HCT116 (cell line): Measurements from ENCODE around the gene PKN2. TPM values are rescaled to one million over a fixed set of nuclear protein-coding genes. Genes with fewer than 3 reads are reported as not detected.

Source experiments
- ATAC-seq: fragments of 200-7000 bp; cut with Tn5 transposase; 2 replicates; pipeline ENCODE4 v1.9.1; 2020; ENCODE audit warnings: mild to moderate bottlenecking, moderate library complexity
- BruUV-seq: library from RNA; stranded (reverse); fragments of 400-500 nt; replicated peaks from 2 replicates; lab custom pipeline; 2021; lab: Mats Ljungman, UMichigan
- CTCF ChIA-PET: fragments of 300-600 bp; sonication (Branson Sonifier 250); formaldehyde crosslinking; loops from one replicate; lab custom pipeline; 2021; ENCODE audit warnings: antibody characterized with exemption; lab: Charles Lee
- POLR2A ChIA-PET: fragments of 300-600, 350-600 bp; sonication (Branson Sonifier 250); formaldehyde crosslinking; loops from one replicate; lab custom pipeline; 2021; ENCODE audit warnings: antibody characterized with exemption; lab: Charles Lee
- RAD21 ChIA-PET, 2 experiments: fragments of 300-600 bp; sonication (Branson Sonifier 250); formaldehyde crosslinking; loops; one replicate each; lab custom pipeline; 2023; ENCODE audit warnings: low total read pairs in 2 of 2; ENCODE audit not compliant: uncharacterized antibody in 2 of 2, unreplicated experiment in 2 of 2, low non-redundant PET in 1 of 2; lab: Charles Lee
- DNase-seq: peaks from one replicate; pipeline ENCODE4 v3.0.0-alpha.2; 2010; ENCODE audit warnings: low read depth, low spot score
- H2AFZ ChIP-seq: fragments of 200-600 bp; shearing (Covaris generic), sonication (generic); 2 replicates; pipeline ENCODE4 v1.6.1; 2017; ENCODE audit warnings: low read depth, mixed run types, mixed read lengths, antibody characterized with exemption, low read length; ENCODE audit not compliant: poor library complexity, severe bottlenecking
- H3K27ac ChIP-seq: 2 replicates; pipeline ENCODE4 v1.5.1; 2012; ENCODE audit warnings: low read depth, low read length
- H3K27me3 ChIP-seq: fragments of 200-600 bp; sonication (generic); 2 replicates; pipeline ENCODE4 v1.6.1; 2016; ENCODE audit warnings: mixed run types, low read length, mixed read lengths; ENCODE audit not compliant: insufficient read depth
- H3K36me3 ChIP-seq, 2 experiments: fragments of 200-500 bp in 1 of 2; fragments of 200-600 bp in 1 of 2; sonication (Bioruptor generic) in 1 of 2; sonication (generic) in 1 of 2; 2 replicates each; pipeline versions ENCODE4 v1.5.1 to v1.6.1; 2014 to 2016; ENCODE audit warnings: low read length in 2 of 2, inconsistent platforms in 1 of 2, mixed read lengths in 1 of 2, mixed run types in 1 of 2; ENCODE audit not compliant: insufficient read depth in 2 of 2, control insufficient read depth in 1 of 2
- H3K4me1 ChIP-seq, 2 experiments: fragments of 200-600 bp in 1 of 2; sonication (generic) in 1 of 2; 2 replicates each; pipeline versions ENCODE4 v1.5.1 to v1.6.1; 2012 to 2017; ENCODE audit warnings: low read length in 2 of 2, inconsistent platforms in 1 of 2, mild to moderate bottlenecking in 1 of 2, mixed read lengths in 1 of 2, mixed run types in 1 of 2, moderate library complexity in 1 of 2; ENCODE audit not compliant: insufficient read depth in 2 of 2, control insufficient read depth in 1 of 2
- H3K4me2 ChIP-seq: fragments of 200-600 bp; sonication (generic); 2 replicates; pipeline ENCODE4 v1.6.1; 2017; ENCODE audit warnings: mixed run types, low read length, mixed read lengths
- H3K4me3 ChIP-seq, 2 experiments: fragments of 200-600 bp in 1 of 2; sonication (generic) in 1 of 2; replicated peaks in 1 of 2; 2 replicates each; pipeline ENCODE4 v1.5.1; 2011 to 2016; ENCODE audit warnings: low read length in 2 of 2, control low read depth in 1 of 2, low read depth in 1 of 2, mild to moderate bottlenecking in 1 of 2, mixed read lengths in 1 of 2, mixed run types in 1 of 2
- H3K79me2 ChIP-seq: fragments of 200-600 bp; sonication (generic); 2 replicates; pipeline ENCODE4 v1.6.1; 2017; ENCODE audit warnings: mild to moderate bottlenecking, mixed run types, low read length, moderate library complexity, mixed read lengths; ENCODE audit not compliant: insufficient read depth
- H3K9ac ChIP-seq: fragments of 200-600 bp; sonication (generic); 2 replicates; pipeline ENCODE4 v1.6.1; 2016; ENCODE audit warnings: low read length, mixed read lengths
- H3K9me2 ChIP-seq: fragments of 200-600 bp; sonication (generic), shearing (Covaris generic); 2 replicates; pipeline ENCODE4 v1.6.1; 2017; ENCODE audit warnings: mixed run types, mild to moderate bottlenecking, moderate library complexity; ENCODE audit not compliant: insufficient read depth
- H3K9me3 ChIP-seq, 2 experiments: fragments of 200-500 bp in 1 of 2; fragments of 200-600 bp in 1 of 2; sonication (Bioruptor generic) in 1 of 2; sonication (generic) in 1 of 2; 2 replicates each; pipeline ENCODE4 v1.6.1; 2014 to 2017; ENCODE audit warnings: low read length in 2 of 2, mixed read lengths in 2 of 2, inconsistent platforms in 1 of 2, low read depth in 1 of 2, mild to moderate bottlenecking in 1 of 2, mixed run types in 1 of 2, moderate library complexity in 1 of 2; ENCODE audit not compliant: control insufficient read depth in 1 of 2, insufficient read depth in 1 of 2
- H4K20me1 ChIP-seq: fragments of 200-600 bp; sonication (generic), shearing (Covaris generic); 2 replicates; pipeline ENCODE4 v1.6.1; 2017; ENCODE audit warnings: mixed run types, mild to moderate bottlenecking, moderate library complexity; ENCODE audit not compliant: insufficient read depth
- CEBPB ChIP-seq: IDR thresholded peaks from 2 replicates; pipeline ENCODE4 v1.6.1; 2012; ENCODE audit warnings: low read depth
- EGR1 ChIP-seq: IDR thresholded peaks from 2 replicates; pipeline ENCODE4 v1.6.1; 2012; ENCODE audit warnings: low read depth
- SRF ChIP-seq: IDR thresholded peaks from 2 replicates; pipeline ENCODE4 v1.6.1; 2012; ENCODE audit warnings: low read depth
- intact Hi-C: fragments of 100-400 bp; cut with micrococcal nuclease; formaldehyde crosslinking; loops from 2 replicates; pipeline ENCODE4 v1.10.0; 2022
- total RNA-seq: library from RNA; stranded (reverse); gene quantifications from one replicate; pipeline ENCODE4 v1.2.1, GENCODE V29; 2021; ENCODE audit not compliant: unreplicated experiment

The PKN2 gene
- total RNA-seq, 1 experiment from 2014 or later = 44.3 TPM

- Histone ChIP-seq H3K4me2 (no peak overlapping the region), H2AFZ (no peak overlapping the region), H3K27me3 (no peaks in the 10 kb centered on the region), H3K4me1 (no peaks in the 10 kb centered on the region), H3K9me2 (no peaks in the 10 kb centered on the region), H3K27ac (no peak overlapping the region), H3K9me3 (no peaks in the 10 kb centered on the region), H3K9ac (no peak overlapping the region)
- ChIA-PET POLR2A (interaction anchor here (2.4 kb wide), 1 partner anchor 16 kb away, joined by 6 read pairs; the partner anchor contains the start of gene GTF2B), CTCF (interaction anchor here (0.9 kb wide), 1 partner anchor 140 kb away, joined by 4 read pairs; no protein-coding TSS in a partner anchor), RAD21 (no interaction called here)
- no peak for ATAC-seq
- no TSS peak for BruUV-seq
- DNase-seq = no peak
- intact Hi-C loops = no loop called here
- no peak for TF ChIP-seq CEBPB
- TF ChIP-seq, all 23 proteins: peak for 0
- H3K36me3 ChIP-seq = peaks cover 0 to 3% of the 10 kb centered on the region in 2 experiments; a peak in 1 of 4 replicates
- no peaks in the 10 kb centered on the region; the same call in 1 of the 2 replicates for H4K20me1 ChIP-seq
- no peak overlapping the region for H3K4me3 ChIP-seq
- H3K79me2 ChIP-seq = peaks cover 83% of the 10 kb centered on the region
These were observed 191.5 kb downstream of the PKN2 start for GRCh38 chr1:88875595-88875994.

GRCh38 chr1:88876573-88877365 lies 192.7 kb downstream of the PKN2 start:
- ChIA-PET RAD21 (interaction anchor here in 1 of 2 experiments (1.5 kb wide), 1 partner anchor 221 kb away, joined by 4 read pairs; no protein-coding TSS in a partner anchor), CTCF (interaction anchor here (0.9 to 2.6 kb wide), 5 partner anchors 11 to 221 kb away, joined by 3 to 13 read pairs (median 4); no protein-coding TSS in a partner anchor), POLR2A (interaction anchor here (1.0 kb wide), 1 partner anchor 14 kb away, joined by 5 read pairs; no protein-coding TSS in a partner anchor)
- Histone ChIP-seq H3K4me3 (no peak overlapping the region), H3K27ac (no peak overlapping the region), H3K9ac (no peak overlapping the region), H3K36me3 (peaks cover 0 to 11% of the 10 kb centered on the region in 2 experiments; a peak in 2 of 4 replicates), H3K9me2 (no peaks in the 10 kb centered on the region), H3K4me1 (no peaks in the 10 kb centered on the region), H3K4me2 (no peak overlapping the region), H3K27me3 (no peaks in the 10 kb centered on the region), H4K20me1 (no peaks in the 10 kb centered on the region; the same call in 1 of the 2 replicates), H2AFZ (no peak overlapping the region), H3K79me2 (peaks cover 84% of the 10 kb centered on the region), H3K9me3 (no peaks in the 10 kb centered on the region)
- DNase-seq (no peak), ATAC-seq (no peak)
- BruUV-seq = no TSS peak
- intact Hi-C loops = loop anchor here (1.0 to 2.0 kb wide), 3 partner anchors 140 to 268 kb away; no protein-coding TSS in a partner anchor
- TF ChIP-seq EGR1 (no peak), SRF (no peak)
